Measurements from ENCODE around the gene DDX31. TPM values are rescaled to one million over a fixed set of nuclear protein-coding genes. Genes with fewer than 3 reads are reported as not detected.
A peak's percentile ranks its signal among the peaks of the same experiment; 100 is the strongest.

Gene DDX31
- total RNA-seq, 1 experiment from 2014 or later: 28.4 TPM

GRCh38 chr9:132614324-132614723, 55.5 kb downstream of the DDX31 start:
- no peak overlapping the region for H3K4me2 ChIP-seq (ENCODE audit: insufficient read depth, insufficient read length, low read length)
- no peak overlapping the region for H2BK15ac ChIP-seq (ENCODE audit: low read depth, low read length)
- no peak overlapping the region for H2BK20ac ChIP-seq (ENCODE audit: low read depth, low read length, poor library complexity, severe bottlenecking)
- Mint-ChIP-seq H3K4me3 (no peak overlapping the region), H3K27ac (peak overlapping the region; percentile 12 to 25 (median 15); a peak in 3 of 7 replicates), H3K4me1 (peaks cover 26 to 37% of the 10 kb centered on the region in 2 experiments), H3K36me3 (ENCODE audit: insufficient read depth in 1 of 3, low read depth in 3 of 3) (peaks cover 28 to 84% (median 50%) of the 10 kb centered on the region in 3 experiments), H3K27me3 (ENCODE audit: low read depth) (no peaks in the 10 kb centered on the region; the same call in 1 of the 2 replicates), H3K9me3 (no peaks in the 10 kb centered on the region)
- no peak overlapping the region for H2BK120ac ChIP-seq (ENCODE audit: low read depth, low read length, poor library complexity, severe bottlenecking)
- H3K27me3 ChIP-seq (ENCODE audit: insufficient read depth, low read length): no peaks in the 10 kb centered on the region
- H3K27ac ChIP-seq (ENCODE audit: insufficient read length, low read depth, low read length): no peak overlapping the region
- H3T11ph ChIP-seq (ENCODE audit: low read length): no peak overlapping the region
- no peak overlapping the region for H3K4ac ChIP-seq (ENCODE audit: low read depth, low read length)
- no peak overlapping the region for H3K23ac ChIP-seq (ENCODE audit: insufficient read length, low read depth, low read length)
- no peaks in the 10 kb centered on the region for H3K9me3 ChIP-seq (ENCODE audit: control insufficient read depth, low read depth, low read length)
- no peak overlapping the region for H2BK5ac ChIP-seq (ENCODE audit: insufficient read length, low read length)
- H4K20me1 ChIP-seq (ENCODE audit: control insufficient read depth, insufficient read depth, insufficient read length): no peaks in the 10 kb centered on the region
- DNase-seq: no peak
- no peak overlapping the region for H2AK5ac ChIP-seq (ENCODE audit: insufficient read length, low read length)
- H4K5ac ChIP-seq (ENCODE audit: insufficient read length, low read depth, low read length): no peak overlapping the region
- no peaks in the 10 kb centered on the region for H3K79me2 ChIP-seq (ENCODE audit: insufficient read depth, low read length)
- no peak overlapping the region for H3K18ac ChIP-seq (ENCODE audit: insufficient read length, low read depth, low read length)
- H3K56ac ChIP-seq (ENCODE audit: insufficient read length, low read depth, low read length): no peak overlapping the region
- no peak overlapping the region for H4K91ac ChIP-seq (ENCODE audit: insufficient read length, low read depth, low read length)
- no peaks in the 10 kb centered on the region for H3K4me1 ChIP-seq (ENCODE audit: insufficient read depth, low read length)
- no peak overlapping the region for H3K9ac ChIP-seq (ENCODE audit: extremely low read depth, insufficient read length, low read length)
- no peak overlapping the region for H2BK12ac ChIP-seq (ENCODE audit: insufficient read length, low read depth, low read length)
- H4K8ac ChIP-seq (replicated peaks; ENCODE audit: insufficient read length, low read depth, low read length): no peak overlapping the region
- TF ChIP-seq, protein P1, sequence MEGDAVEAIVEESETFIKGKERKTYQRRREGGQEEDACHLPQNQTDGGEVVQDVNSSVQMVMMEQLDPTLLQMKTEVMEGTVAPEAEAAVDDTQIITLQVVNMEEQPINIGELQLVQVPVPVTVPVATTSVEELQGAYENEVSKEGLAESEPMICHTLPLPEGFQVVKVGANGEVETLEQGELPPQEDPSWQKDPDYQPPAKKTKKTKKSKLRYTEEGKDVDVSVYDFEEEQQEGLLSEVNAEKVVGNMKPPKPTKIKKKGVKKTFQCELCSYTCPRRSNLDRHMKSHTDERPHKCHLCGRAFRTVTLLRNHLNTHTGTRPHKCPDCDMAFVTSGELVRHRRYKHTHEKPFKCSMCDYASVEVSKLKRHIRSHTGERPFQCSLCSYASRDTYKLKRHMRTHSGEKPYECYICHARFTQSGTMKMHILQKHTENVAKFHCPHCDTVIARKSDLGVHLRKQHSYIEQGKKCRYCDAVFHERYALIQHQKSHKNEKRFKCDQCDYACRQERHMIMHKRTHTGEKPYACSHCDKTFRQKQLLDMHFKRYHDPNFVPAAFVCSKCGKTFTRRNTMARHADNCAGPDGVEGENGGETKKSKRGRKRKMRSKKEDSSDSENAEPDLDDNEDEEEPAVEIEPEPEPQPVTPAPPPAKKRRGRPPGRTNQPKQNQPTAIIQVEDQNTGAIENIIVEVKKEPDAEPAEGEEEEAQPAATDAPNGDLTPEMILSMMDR (conservative IDR thresholded peaks at IDR 0.05): no peak
- H2AFZ ChIP-seq (ENCODE audit: low read length): no peak overlapping the region
- H3K23me2 ChIP-seq (ENCODE audit: insufficient read length, low read depth, low read length, poor library complexity, severe bottlenecking): no peaks in the 10 kb centered on the region
- H3K14ac ChIP-seq (ENCODE audit: insufficient read depth, low read length): no peak overlapping the region
- H3K79me1 ChIP-seq (ENCODE audit: insufficient read depth, low read depth, low read length, poor library complexity, severe bottlenecking): no peaks in the 10 kb centered on the region
- no CpG with 5 or more reads among the region's 6 CpGs for WGBS (ENCODE audit: extremely low coverage, insufficient read length, low lambda C conversion rate)
